Vagina (tissue), 2 donors: ENCODE measurements around the gene LPP. TPM values are rescaled to one million over a fixed set of nuclear protein-coding genes. Genes with fewer than 3 reads are reported as not detected.

ENCODE experiments used
- DNase-seq, 2 donors: peaks; one replicate each; pipeline ENCODE4 v3.0.0-alpha.2; 2017; ENCODE audit errors: extremely low spot score in 2 of 2
- H3K27ac ChIP-seq: fragments of 200-600 bp; sonication (generic); one replicate; pipeline ENCODE4 v1.5.1; 2019
- H3K27me3 ChIP-seq: fragments of 200-600 bp; sonication (generic); one replicate; pipeline ENCODE4 v1.5.1; 2019
- H3K36me3 ChIP-seq, 2 donors: fragments of 200-600 bp; sonication (generic); one replicate each; pipeline ENCODE4 v1.5.1; 2017 to 2019
- H3K4me1 ChIP-seq: fragments of 200-600 bp; sonication (generic); one replicate; pipeline ENCODE4 v1.5.1; 2019
- H3K4me3 ChIP-seq, 2 donors: fragments of 200-600 bp; sonication (generic); 1 replicate in 1 of 2; 2 replicates in 1 of 2; pipeline ENCODE4 v1.5.1; 2016 to 2019
- H3K9me3 ChIP-seq: fragments of 200-600 bp; sonication (generic); one replicate; pipeline ENCODE4 v1.5.1; 2019
- POLR2A ChIP-seq, 2 donors: fragments of 450-650 bp; IDR thresholded peaks; one replicate each; pipeline ENCODE4 v1.6.1; 2017; ENCODE audit warnings: antibody characterized with exemption in 2 of 2, mild to moderate bottlenecking in 2 of 2, moderate library complexity in 2 of 2
- POLR2AphosphoS5 ChIP-seq, 2 donors: sonication (generic); formaldehyde crosslinking; IDR thresholded peaks; one replicate each; pipeline ENCODE4 v1.9.0; 2017; ENCODE audit warnings: antibody characterized with exemption in 2 of 2, mild to moderate bottlenecking in 2 of 2, low read depth in 1 of 2; ENCODE audit not compliant: insufficient read depth in 1 of 2
- intact Hi-C: fragments of 100-400 bp; cut with DNase I; formaldehyde crosslinking; loops from one replicate; pipeline ENCODE4 v1.15.1; 2023
- total RNA-seq: library from RNA; depleted of rRNA; stranded (reverse); fragments of >200 nt; gene quantifications from one replicate; pipeline ENCODE4 v1.2.3, GENCODE V29; 2016
- TF ChIP-seq, protein P1 (sequence below), 3 experiments: fragments of 450-650 bp in 2 of 3; fragments of 200-600 bp in 1 of 3; sonication (generic) in 1 of 3; IDR thresholded peaks; one replicate each; pipeline ENCODE4 v1.5.1; 2017 to 2019; ENCODE audit warnings: antibody characterized with exemption in 3 of 3, mild to moderate bottlenecking in 2 of 3, moderate library complexity in 2 of 3

Gene LPP
- total RNA-seq, 1 donor from 2014 or later = 248 TPM

- no peak overlapping the region for H3K27ac ChIP-seq
- peaks cover 28% of the 10 kb centered on the region for H3K4me1 ChIP-seq
- H3K9me3 ChIP-seq = no peaks in the 10 kb centered on the region
- H3K4me3 ChIP-seq = no peak overlapping the region
- H3K36me3 ChIP-seq = no peaks in the 10 kb centered on the region
- DNase-seq = no peak
- intact Hi-C loops = no loop called here
- no peaks in the 10 kb centered on the region for H3K27me3 ChIP-seq
- TF ChIP-seq POLR2A (IDR thresholded peaks at IDR 0.05) (no peak), POLR2AphosphoS5 (IDR thresholded peaks at IDR 0.05; ENCODE audit: insufficient read depth in 1 of 2, low read depth in 1 of 2) (no peak)
- TF ChIP-seq, protein P1, sequence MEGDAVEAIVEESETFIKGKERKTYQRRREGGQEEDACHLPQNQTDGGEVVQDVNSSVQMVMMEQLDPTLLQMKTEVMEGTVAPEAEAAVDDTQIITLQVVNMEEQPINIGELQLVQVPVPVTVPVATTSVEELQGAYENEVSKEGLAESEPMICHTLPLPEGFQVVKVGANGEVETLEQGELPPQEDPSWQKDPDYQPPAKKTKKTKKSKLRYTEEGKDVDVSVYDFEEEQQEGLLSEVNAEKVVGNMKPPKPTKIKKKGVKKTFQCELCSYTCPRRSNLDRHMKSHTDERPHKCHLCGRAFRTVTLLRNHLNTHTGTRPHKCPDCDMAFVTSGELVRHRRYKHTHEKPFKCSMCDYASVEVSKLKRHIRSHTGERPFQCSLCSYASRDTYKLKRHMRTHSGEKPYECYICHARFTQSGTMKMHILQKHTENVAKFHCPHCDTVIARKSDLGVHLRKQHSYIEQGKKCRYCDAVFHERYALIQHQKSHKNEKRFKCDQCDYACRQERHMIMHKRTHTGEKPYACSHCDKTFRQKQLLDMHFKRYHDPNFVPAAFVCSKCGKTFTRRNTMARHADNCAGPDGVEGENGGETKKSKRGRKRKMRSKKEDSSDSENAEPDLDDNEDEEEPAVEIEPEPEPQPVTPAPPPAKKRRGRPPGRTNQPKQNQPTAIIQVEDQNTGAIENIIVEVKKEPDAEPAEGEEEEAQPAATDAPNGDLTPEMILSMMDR (IDR thresholded peaks at IDR 0.05) = no peak
These were observed 31.8 kb downstream of the LPP start for GRCh38 chr3:188185717-188186251.

- H3K4me3 ChIP-seq = no peak overlapping the region
- intact Hi-C loops = no loop called here
- no peaks in the 10 kb centered on the region for H3K36me3 ChIP-seq
- no peak for DNase-seq
- TF ChIP-seq POLR2A (IDR thresholded peaks at IDR 0.05) (no peak), POLR2AphosphoS5 (IDR thresholded peaks at IDR 0.05; ENCODE audit: insufficient read depth in 1 of 2, low read depth in 1 of 2) (no peak)
- TF ChIP-seq, protein P1 (IDR thresholded peaks at IDR 0.05) = no peak
- no peaks in the 10 kb centered on the region for H3K27me3 ChIP-seq
- peaks cover 28% of the 10 kb centered on the region for H3K4me1 ChIP-seq
- H3K27ac ChIP-seq = no peak overlapping the region
- no peaks in the 10 kb centered on the region for H3K9me3 ChIP-seq
These were observed 33.1 kb downstream of the LPP start for GRCh38 chr3:188187053-188187452.

- no peaks in the 10 kb centered on the region for H3K9me3 ChIP-seq
- H3K36me3 ChIP-seq = peaks cover 0 to 4% of the 10 kb centered on the region in 2 donors
- H3K27ac ChIP-seq = no peak overlapping the region
- no peaks in the 10 kb centered on the region for H3K27me3 ChIP-seq
- no peak overlapping the region for H3K4me3 ChIP-seq
- H3K4me1 ChIP-seq = peaks cover 28% of the 10 kb centered on the region
- TF ChIP-seq, protein P1 (IDR thresholded peaks at IDR 0.05) = no peak
- TF ChIP-seq POLR2AphosphoS5 (IDR thresholded peaks at IDR 0.05; ENCODE audit: insufficient read depth in 1 of 2, low read depth in 1 of 2) (no peak), POLR2A (IDR thresholded peaks at IDR 0.05) (no peak)
- intact Hi-C loops = no loop called here
- no peak for DNase-seq
These were observed 35.0 kb downstream of the LPP start for GRCh38 chr3:188188911-188189310.

GRCh38 chr3:188191460-188191859 lies 37.5 kb downstream of the LPP start:
- TF ChIP-seq, protein P1 (IDR thresholded peaks at IDR 0.05) = no peak
- no peak for TF ChIP-seq POLR2AphosphoS5 (IDR thresholded peaks at IDR 0.05; ENCODE audit: insufficient read depth in 1 of 2, low read depth in 1 of 2)
- TF ChIP-seq POLR2A (IDR thresholded peaks at IDR 0.05) = no peak
- H3K4me1 ChIP-seq = peaks cover 3% of the 10 kb centered on the region
- no peaks in the 10 kb centered on the region for H3K9me3 ChIP-seq
- H3K36me3 ChIP-seq = peaks cover 0 to 4% of the 10 kb centered on the region in 2 donors
- intact Hi-C loops = no loop called here
- no peak overlapping the region for H3K27ac ChIP-seq
- no peak overlapping the region for H3K4me3 ChIP-seq
- H3K27me3 ChIP-seq = no peaks in the 10 kb centered on the region
- DNase-seq = no peak

DNA sequence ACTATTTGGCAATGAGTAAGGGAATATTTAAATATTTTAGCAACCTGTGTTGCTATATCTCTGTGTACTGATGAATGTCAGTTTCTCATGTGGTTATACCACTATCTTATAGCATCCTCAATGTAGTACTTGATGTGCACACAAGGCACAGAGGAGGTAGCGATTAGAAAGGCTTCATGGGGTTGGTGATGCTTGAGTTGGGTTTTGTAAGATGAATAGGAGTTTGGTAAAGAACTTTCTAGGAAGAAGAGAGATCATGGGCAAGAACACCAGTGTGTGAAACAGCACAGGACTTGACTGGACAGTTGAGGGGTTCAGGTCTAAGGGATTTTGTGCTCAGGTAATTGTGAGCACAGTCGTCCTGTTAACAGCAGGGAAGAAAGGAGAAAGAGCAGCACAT lies 38.1 kb downstream of the LPP start:
- intact Hi-C loops = no loop called here
- no peak for DNase-seq
- no peak overlapping the region for H3K27ac ChIP-seq
- H3K4me1 ChIP-seq = no peaks in the 10 kb centered on the region
- H3K9me3 ChIP-seq = no peaks in the 10 kb centered on the region
- TF ChIP-seq, protein P1 (IDR thresholded peaks at IDR 0.05) = no peak
- TF ChIP-seq POLR2AphosphoS5 (IDR thresholded peaks at IDR 0.05; ENCODE audit: insufficient read depth in 1 of 2, low read depth in 1 of 2) (no peak), POLR2A (IDR thresholded peaks at IDR 0.05) (no peak)
- H3K4me3 ChIP-seq = no peak overlapping the region
- no peaks in the 10 kb centered on the region for H3K27me3 ChIP-seq
- H3K36me3 ChIP-seq = peaks cover 0 to 4% of the 10 kb centered on the region in 2 donors
